ENCODE results near the gene IQSEC3. TPM values are rescaled to one million over a fixed set of nuclear protein-coding genes. Genes with fewer than 3 reads are reported as not detected.
"Not testable (repeated sequence)": the region's sequence is repeated elsewhere in the genome, so short reads cannot be mapped to it uniquely, and the experiment has no call there.

Gene IQSEC3
- polyA plus RNA-seq, 2 donors: 0.13 to 0.14 TPM

DNA sequence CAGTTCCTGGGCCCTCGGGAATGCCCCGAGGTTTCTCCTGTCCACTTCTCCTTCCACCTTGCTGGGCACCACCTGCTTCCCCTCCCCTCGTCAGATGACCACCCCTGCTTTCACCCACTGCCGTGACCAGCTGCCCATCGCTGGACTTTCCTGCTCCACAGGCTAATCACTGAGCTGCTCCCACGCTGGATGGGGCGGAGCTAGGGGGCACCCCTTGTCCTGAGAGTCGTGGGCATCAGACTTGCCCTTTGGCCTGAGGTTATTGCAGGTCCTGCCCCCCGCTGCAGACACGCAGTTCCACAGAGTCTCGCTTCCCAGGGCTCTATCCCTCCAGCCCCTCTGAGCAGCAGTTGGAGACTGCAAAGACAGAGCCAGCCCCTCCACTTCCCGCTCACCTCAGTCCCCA, 147.0 kb downstream of the IQSEC3 start:
- Histone ChIP-seq H3K4me1 (ENCODE audit: control insufficient read depth in 2 of 2, insufficient read depth in 2 of 2, low read length in 1 of 2) (peaks cover 0 to 8% of the 10 kb centered on the region in 2 donors), H3K9me3 (ENCODE audit: control insufficient read depth in 2 of 2, insufficient read depth in 1 of 2, low read depth in 1 of 2, low read length in 1 of 2) (no peaks in the 10 kb centered on the region), H3K4me3 (ENCODE audit: low read depth in 1 of 2, low read length in 2 of 2) (no peak overlapping the region), H3K27me3 (ENCODE audit: control insufficient read depth in 1 of 2, insufficient read depth in 2 of 2, low read length in 2 of 2) (peaks cover 0 to 6% of the 10 kb centered on the region in 2 donors), H3K27ac (ENCODE audit: low read depth in 2 of 2, low read length in 1 of 2) (no peak overlapping the region), H3K36me3 (ENCODE audit: control insufficient read depth in 2 of 2, insufficient read depth in 2 of 2, low read length in 1 of 2) (no peaks in the 10 kb centered on the region)
- WGBS, 2 donors: 30 to 33% methylated on average over 12 of the region's 12 CpGs

GRCh38 chr12:214003-214741, 147.6 kb downstream of the IQSEC3 start, which contains the start of gene SLC6A12:
Gene SLC6A12 (minus strand): TSS chr12:214157. CDS start chr12:209986, 4,171 bp downstream.
- H3K4me1 ChIP-seq (ENCODE audit: control insufficient read depth in 2 of 2, insufficient read depth in 2 of 2, low read length in 1 of 2): peaks cover 0 to 8% of the 10 kb centered on the region in 2 donors
- H3K4me3 ChIP-seq (ENCODE audit: low read depth in 1 of 2, low read length in 2 of 2): no peak within 1 kb of the TSS
- H3K9me3 ChIP-seq (ENCODE audit: control insufficient read depth in 2 of 2, insufficient read depth in 1 of 2, low read depth in 1 of 2, low read length in 1 of 2): no peaks in the 10 kb centered on the region
- whole genome bisulfite sequencing, 2 donors: 39 to 42% methylated on average over 14 of the region's 14 CpGs
- H3K36me3 ChIP-seq (ENCODE audit: control insufficient read depth in 2 of 2, insufficient read depth in 2 of 2, low read length in 1 of 2): no peaks in the 10 kb centered on the region
- H3K27ac ChIP-seq (ENCODE audit: low read depth in 2 of 2, low read length in 1 of 2): no peak within 1 kb of the TSS
- peaks cover 0 to 6% of the 10 kb centered on the region in 2 donors for H3K27me3 ChIP-seq (ENCODE audit: control insufficient read depth in 1 of 2, insufficient read depth in 2 of 2, low read length in 2 of 2)

DNA sequence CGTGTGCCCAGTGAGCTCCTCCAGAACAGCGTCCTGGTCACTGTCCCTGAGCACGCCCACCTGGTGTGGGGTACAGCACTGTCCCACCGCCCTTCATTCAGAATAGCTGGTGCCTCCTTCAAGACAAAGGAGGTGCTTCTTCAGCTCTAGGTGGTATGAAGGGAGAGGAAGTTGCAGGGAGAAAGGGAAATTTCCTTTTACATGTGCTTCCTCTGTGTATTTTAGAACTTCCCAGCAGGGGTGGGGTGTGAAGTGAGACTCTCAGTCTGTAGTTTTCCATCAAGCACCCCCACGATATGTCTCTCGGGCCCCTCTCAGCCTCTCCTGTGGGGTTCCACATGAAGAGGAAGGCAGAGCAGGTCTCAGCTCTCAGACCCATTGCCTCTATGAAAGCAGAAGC, 148.5 kb downstream of the IQSEC3 start:
- Histone ChIP-seq H3K36me3 (ENCODE audit: control insufficient read depth in 2 of 2, insufficient read depth in 2 of 2, low read length in 1 of 2) (no peaks in the 10 kb centered on the region), H3K27me3 (ENCODE audit: control insufficient read depth in 1 of 2, insufficient read depth in 2 of 2, low read length in 2 of 2) (peaks cover 0 to 6% of the 10 kb centered on the region in 2 donors), H3K9me3 (ENCODE audit: control insufficient read depth in 2 of 2, insufficient read depth in 1 of 2, low read depth in 1 of 2, low read length in 1 of 2) (no peaks in the 10 kb centered on the region), H3K4me3 (ENCODE audit: low read depth in 1 of 2, low read length in 2 of 2) (no peak overlapping the region), H3K27ac (ENCODE audit: low read depth in 2 of 2, low read length in 1 of 2) (no peak overlapping the region), H3K4me1 (ENCODE audit: control insufficient read depth in 2 of 2, insufficient read depth in 2 of 2, low read length in 1 of 2) (peaks cover 0 to 10% of the 10 kb centered on the region in 2 donors)
- WGBS, 2 donors: 86% methylated on average over 6 of the region's 6 CpGs

GRCh38 chr12:217029-217428, 150.5 kb downstream of the IQSEC3 start:
- WGBS, 2 donors: 70 to 71% methylated on average over 6 of the region's 6 CpGs
- H3K4me3 ChIP-seq (ENCODE audit: low read depth in 1 of 2, low read length in 2 of 2); H3K27ac ChIP-seq (ENCODE audit: low read depth in 2 of 2, low read length in 1 of 2); H3K4me1 ChIP-seq (ENCODE audit: control insufficient read depth in 2 of 2, insufficient read depth in 2 of 2, low read length in 1 of 2); H3K9me3 ChIP-seq (ENCODE audit: control insufficient read depth in 2 of 2, insufficient read depth in 1 of 2, low read depth in 1 of 2, low read length in 1 of 2); H3K27me3 ChIP-seq (ENCODE audit: control insufficient read depth in 1 of 2, insufficient read depth in 2 of 2, low read length in 2 of 2); H3K36me3 ChIP-seq (ENCODE audit: control insufficient read depth in 2 of 2, insufficient read depth in 2 of 2, low read length in 1 of 2): not testable (repeated sequence)

GRCh38 chr12:218221-218620, 151.7 kb downstream of the IQSEC3 start:
- no peaks in the 10 kb centered on the region for H3K9me3 ChIP-seq (ENCODE audit: control insufficient read depth in 2 of 2, insufficient read depth in 1 of 2, low read depth in 1 of 2, low read length in 1 of 2)
- WGBS, 2 donors: 71 to 84% methylated on average over 5 of the region's 5 CpGs
- no peak overlapping the region for H3K27ac ChIP-seq (ENCODE audit: low read depth in 2 of 2, low read length in 1 of 2)
- peaks cover 0 to 3% of the 10 kb centered on the region in 2 donors for H3K4me1 ChIP-seq (ENCODE audit: control insufficient read depth in 2 of 2, insufficient read depth in 2 of 2, low read length in 1 of 2)
- peaks cover 0 to 5% of the 10 kb centered on the region in 2 donors for H3K27me3 ChIP-seq (ENCODE audit: control insufficient read depth in 1 of 2, insufficient read depth in 2 of 2, low read length in 2 of 2)
- H3K4me3 ChIP-seq (ENCODE audit: low read depth in 1 of 2, low read length in 2 of 2): no peak overlapping the region
- H3K36me3 ChIP-seq (ENCODE audit: control insufficient read depth in 2 of 2, insufficient read depth in 2 of 2, low read length in 1 of 2): no peaks in the 10 kb centered on the region

- peaks cover 0 to 2% of the 10 kb centered on the region in 2 donors for H3K4me1 ChIP-seq (ENCODE audit: control insufficient read depth in 2 of 2, insufficient read depth in 2 of 2, low read length in 1 of 2)
- no peaks in the 10 kb centered on the region for H3K27me3 ChIP-seq (ENCODE audit: control insufficient read depth in 1 of 2, insufficient read depth in 2 of 2, low read length in 2 of 2)
- WGBS, 2 donors: 74 to 78% methylated on average over 30 of the region's 30 CpGs
- no peak overlapping the region for H3K27ac ChIP-seq (ENCODE audit: low read depth in 2 of 2, low read length in 1 of 2)
- H3K36me3 ChIP-seq (ENCODE audit: control insufficient read depth in 2 of 2, insufficient read depth in 2 of 2, low read length in 1 of 2): no peaks in the 10 kb centered on the region
- no peak overlapping the region for H3K4me3 ChIP-seq (ENCODE audit: low read depth in 1 of 2, low read length in 2 of 2)
- H3K9me3 ChIP-seq (ENCODE audit: control insufficient read depth in 2 of 2, insufficient read depth in 1 of 2, low read depth in 1 of 2, low read length in 1 of 2): no peaks in the 10 kb centered on the region
These were observed 152.4 kb downstream of the IQSEC3 start for GRCh38 chr12:218728-219590.

GRCh38 chr12:219891-220352, 153.4 kb downstream of the IQSEC3 start:
- Histone ChIP-seq H3K27me3 (ENCODE audit: control insufficient read depth in 1 of 2, insufficient read depth in 2 of 2, low read length in 2 of 2) (no peaks in the 10 kb centered on the region), H3K36me3 (ENCODE audit: control insufficient read depth in 2 of 2, insufficient read depth in 2 of 2, low read length in 1 of 2) (no peaks in the 10 kb centered on the region), H3K27ac (ENCODE audit: low read depth in 2 of 2, low read length in 1 of 2) (no peak overlapping the region), H3K4me3 (ENCODE audit: low read depth in 1 of 2, low read length in 2 of 2) (no peak overlapping the region), H3K4me1 (ENCODE audit: control insufficient read depth in 2 of 2, insufficient read depth in 2 of 2, low read length in 1 of 2) (peaks cover 0 to 2% of the 10 kb centered on the region in 2 donors), H3K9me3 (ENCODE audit: control insufficient read depth in 2 of 2, insufficient read depth in 1 of 2, low read depth in 1 of 2, low read length in 1 of 2) (no peaks in the 10 kb centered on the region)
- WGBS, 2 donors: 38 to 39% methylated on average over 17 of the region's 17 CpGs

DNA sequence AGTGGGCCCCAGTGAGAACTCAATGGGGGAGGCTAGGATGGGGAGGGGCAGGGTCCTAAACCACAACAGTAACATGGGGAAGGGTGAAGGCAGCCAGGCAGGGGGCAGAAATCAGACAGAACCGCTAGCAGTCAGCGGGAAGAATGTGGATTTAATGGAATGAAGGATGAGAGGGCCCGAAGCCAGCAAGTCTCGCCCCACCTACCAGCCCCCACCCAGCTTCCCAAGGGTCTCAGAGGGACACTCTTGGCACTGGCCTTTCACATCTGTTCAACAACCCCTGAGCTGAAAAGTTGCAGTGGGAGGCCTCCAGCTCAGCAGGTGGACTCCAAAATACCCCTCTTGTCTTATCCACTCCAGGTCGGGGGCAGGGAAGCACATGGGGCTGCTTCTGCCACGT, 153.9 kb downstream of the IQSEC3 start:
- H3K27me3 ChIP-seq (ENCODE audit: control insufficient read depth in 1 of 2, insufficient read depth in 2 of 2, low read length in 2 of 2): no peaks in the 10 kb centered on the region
- no peak overlapping the region for H3K27ac ChIP-seq (ENCODE audit: low read depth in 2 of 2, low read length in 1 of 2)
- H3K36me3 ChIP-seq (ENCODE audit: control insufficient read depth in 2 of 2, insufficient read depth in 2 of 2, low read length in 1 of 2): no peaks in the 10 kb centered on the region
- H3K4me3 ChIP-seq (ENCODE audit: low read depth in 1 of 2, low read length in 2 of 2): no peak overlapping the region
- WGBS, 2 donors: 66 to 69% methylated on average over 6 of the region's 6 CpGs
- no peaks in the 10 kb centered on the region for H3K9me3 ChIP-seq (ENCODE audit: control insufficient read depth in 2 of 2, insufficient read depth in 1 of 2, low read depth in 1 of 2, low read length in 1 of 2)
- H3K4me1 ChIP-seq (ENCODE audit: control insufficient read depth in 2 of 2, insufficient read depth in 2 of 2, low read length in 1 of 2): peaks cover 0 to 2% of the 10 kb centered on the region in 2 donors

- no peak overlapping the region for H3K27ac ChIP-seq (ENCODE audit: low read depth in 2 of 2, low read length in 1 of 2)
- WGBS, 2 donors: 85 to 86% methylated on average over 17 to 19 of the region's 19 CpGs
- no peaks in the 10 kb centered on the region for H3K36me3 ChIP-seq (ENCODE audit: control insufficient read depth in 2 of 2, insufficient read depth in 2 of 2, low read length in 1 of 2)
- H3K4me1 ChIP-seq (ENCODE audit: control insufficient read depth in 2 of 2, insufficient read depth in 2 of 2, low read length in 1 of 2): peaks cover 0 to 2% of the 10 kb centered on the region in 2 donors
- H3K9me3 ChIP-seq (ENCODE audit: control insufficient read depth in 2 of 2, insufficient read depth in 1 of 2, low read depth in 1 of 2, low read length in 1 of 2): no peaks in the 10 kb centered on the region
- H3K4me3 ChIP-seq (ENCODE audit: low read depth in 1 of 2, low read length in 2 of 2): no peak overlapping the region
- no peaks in the 10 kb centered on the region for H3K27me3 ChIP-seq (ENCODE audit: control insufficient read depth in 1 of 2, insufficient read depth in 2 of 2, low read length in 2 of 2)
These were observed 154.5 kb downstream of the IQSEC3 start for GRCh38 chr12:220946-221550.

Measured in esophagus (tissue), 2 donors.